B cell (primary cell): Measurements from ENCODE around the gene MAMLD1.

Source experiments
- CTCF ChIP-seq: fragments of 200-600 bp; IDR thresholded peaks from one replicate; pipeline ENCODE4 v1.8.0; 2022; ENCODE audit warnings: antibody characterized with exemption, mild to moderate bottlenecking
- EZH2 ChIP-seq: IDR thresholded peaks from 2 replicates; pipeline ENCODE4 v1.6.1; 2012; ENCODE audit warnings: borderline replicate concordance, low read depth, mild to moderate bottlenecking, moderate library complexity, low read length; ENCODE audit not compliant: insufficient read depth, poor library complexity, severe bottlenecking

- TF ChIP-seq CTCF (no peak), EZH2 (no peak)
Measured at GRCh38 chrX:150459196-150459595, 96.1 kb downstream of the MAMLD1 start.
